ENCODE measurements around the gene NAXD. TPM values are rescaled to one million over a fixed set of nuclear protein-coding genes. Genes with fewer than 3 reads are reported as not detected.
"Not testable (repeated sequence)": the region's sequence is repeated elsewhere in the genome, so short reads cannot be mapped to it uniquely, and the experiment has no call there.

Gene NAXD
- polyA plus RNA-seq, 1 experiment = 38.7 TPM

DNA sequence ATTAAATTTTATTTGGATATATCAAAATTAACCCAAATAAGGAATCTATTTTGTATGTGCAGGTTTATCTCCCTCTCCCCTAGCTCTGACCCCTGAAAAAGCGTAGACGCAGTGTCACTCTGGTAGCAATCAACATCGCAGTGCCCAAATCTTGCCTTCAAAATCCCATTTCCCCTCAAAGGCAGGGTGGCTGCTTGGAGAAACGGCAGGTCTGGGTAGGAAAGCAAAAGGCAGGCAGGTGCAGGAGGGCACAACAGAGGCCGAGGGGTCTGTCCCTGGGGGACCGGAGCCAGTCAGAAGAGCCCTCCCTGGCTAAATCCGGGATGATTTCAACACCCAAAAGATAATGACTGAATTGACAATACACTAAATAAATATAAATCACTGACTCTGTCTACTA is 41.9 kb downstream of the NAXD start:
- ChIA-PET POLR2A (no interaction called here), CTCF (interaction anchor here (1.0 to 1.5 kb wide), 2 partner anchors 10 to 12 kb away, joined by 3 to 4 read pairs; no protein-coding TSS in a partner anchor)
- Histone ChIP-seq H3K36me3 (ENCODE audit: control insufficient read depth, insufficient read depth, low read length) (peaks cover 5% of the 10 kb centered on the region), H3K27me3 (ENCODE audit: control insufficient read depth, insufficient read depth, low read length) (no peaks in the 10 kb centered on the region), H3K4me3 (ENCODE audit: low read depth, low read length) (no peak overlapping the region)
- no peak for DNase-seq (ENCODE audit: low read depth)
- TF ChIP-seq CTCF (IDR thresholded peaks at IDR 0.05; ENCODE audit: insufficient read depth, low read depth, low read length) = no peak

DNA sequence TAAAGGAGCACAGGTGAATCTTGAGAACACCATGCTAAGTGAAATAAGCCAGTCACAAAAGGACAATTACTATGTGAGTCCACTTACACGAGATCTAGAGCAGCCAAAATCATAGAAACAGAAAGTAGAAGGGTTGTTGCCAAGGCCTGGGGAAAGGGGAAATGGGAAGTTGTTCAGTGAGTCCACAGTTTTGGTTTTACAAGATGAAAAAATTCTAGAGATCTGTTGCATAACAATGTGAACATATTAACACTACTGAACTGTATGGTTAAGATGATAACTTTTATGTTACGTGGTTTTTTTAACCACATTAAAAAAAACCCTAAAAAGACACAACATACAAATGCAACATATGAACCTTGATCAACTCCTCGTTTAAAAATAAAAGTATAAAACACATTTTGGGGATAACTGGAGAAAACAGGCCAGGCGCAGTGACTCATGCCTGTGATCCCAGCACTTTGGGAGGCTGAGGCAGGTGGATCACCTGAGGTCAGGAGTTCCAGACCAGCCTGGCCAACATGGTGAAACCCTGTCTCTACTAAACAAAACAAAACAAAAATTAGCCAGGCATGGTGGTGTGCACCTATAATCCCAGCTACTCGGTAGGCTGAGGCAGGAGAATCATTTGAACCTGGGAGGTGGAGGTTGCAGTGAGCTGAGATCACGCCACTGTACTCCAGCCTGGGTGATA is 43.0 kb downstream of the NAXD start:
- H3K27me3 ChIP-seq (ENCODE audit: control insufficient read depth, insufficient read depth, low read length); DNase-seq (ENCODE audit: low read depth); POLR2A ChIA-PET; H3K4me3 ChIP-seq (ENCODE audit: low read depth, low read length); H3K36me3 ChIP-seq (ENCODE audit: control insufficient read depth, insufficient read depth, low read length): not testable (repeated sequence)
- CTCF ChIA-PET = interaction anchor here (1.0 kb wide), 1 partner anchor 9 kb away, joined by 3 read pairs; no protein-coding TSS in a partner anchor

DNA sequence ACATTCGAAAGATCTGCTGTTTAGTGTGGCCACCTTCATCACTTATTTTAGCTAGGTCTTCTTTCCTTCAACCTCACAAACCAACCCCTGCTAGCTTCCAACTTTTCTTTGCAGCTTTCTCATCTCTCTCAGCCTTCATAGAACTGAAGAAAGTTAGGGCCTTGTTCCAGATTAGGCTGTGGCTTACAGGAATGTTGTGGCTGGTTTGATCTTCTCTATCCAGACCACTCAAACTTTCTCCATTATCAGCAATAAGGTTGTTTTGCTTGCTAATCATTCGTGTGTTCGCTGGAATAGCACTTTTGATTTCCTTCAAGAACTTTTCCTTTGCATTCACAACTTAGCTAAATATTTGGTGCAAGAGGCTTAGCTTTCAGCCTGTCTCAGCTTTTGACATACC is 45.9 kb downstream of the NAXD start:
- no peak for TF ChIP-seq CTCF (IDR thresholded peaks at IDR 0.05; ENCODE audit: insufficient read depth, low read depth, low read length)
- Histone ChIP-seq H3K4me3 (ENCODE audit: low read depth, low read length) (no peak overlapping the region), H3K36me3 (ENCODE audit: control insufficient read depth, insufficient read depth, low read length) (peaks cover 25% of the 10 kb centered on the region), H3K27me3 (ENCODE audit: control insufficient read depth, insufficient read depth, low read length) (no peaks in the 10 kb centered on the region)
- ChIA-PET CTCF (interaction anchor here (1.5 kb wide), 1 partner anchor 19 kb away, joined by 3 read pairs; no protein-coding TSS in a partner anchor), POLR2A (no interaction called here)
- DNase-seq (ENCODE audit: low read depth) = no peak

DNA sequence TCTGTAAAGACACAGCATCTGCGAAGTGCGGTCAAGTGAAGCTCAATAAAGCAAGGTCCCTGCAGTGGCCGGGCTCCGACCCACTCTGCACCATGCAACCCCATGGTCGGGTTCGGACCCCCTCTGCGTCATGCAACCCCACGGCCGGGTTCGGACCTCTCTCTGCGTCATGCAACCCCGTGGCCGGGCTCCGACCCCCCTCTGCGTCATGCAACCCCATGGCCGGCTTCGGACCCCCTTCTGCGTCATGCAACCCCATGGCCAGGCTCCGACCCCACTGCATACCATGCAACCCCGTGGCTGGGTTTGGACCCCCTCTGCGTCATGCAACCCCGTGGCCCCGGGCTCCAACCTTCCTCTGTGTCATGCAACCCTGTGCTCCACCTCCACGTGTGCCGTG is 46.7 kb downstream of the NAXD start:
- POLR2A ChIA-PET = no interaction called here
- peaks cover 31% of the 10 kb centered on the region for H3K36me3 ChIP-seq (ENCODE audit: control insufficient read depth, insufficient read depth, low read length)
- no peak overlapping the region for H3K4me3 ChIP-seq (ENCODE audit: low read depth, low read length)
- no peaks in the 10 kb centered on the region for H3K27me3 ChIP-seq (ENCODE audit: control insufficient read depth, insufficient read depth, low read length)
- TF ChIP-seq CTCF (IDR thresholded peaks at IDR 0.05; ENCODE audit: insufficient read depth, low read depth, low read length) = no peak
- CTCF ChIA-PET = interaction anchor here (1.5 kb wide), 1 partner anchor 20 kb away, joined by 3 read pairs; no protein-coding TSS in a partner anchor
- no peak for DNase-seq (ENCODE audit: low read depth)

- DNase-seq (ENCODE audit: low read depth) = no peak
- ChIA-PET CTCF (interaction anchor here (1.5 to 2.1 kb wide), 2 partner anchors 18 to 21 kb away, joined by 3 to 8 read pairs; no protein-coding TSS in a partner anchor), POLR2A (no interaction called here)
- Histone ChIP-seq H3K36me3 (ENCODE audit: control insufficient read depth, insufficient read depth, low read length) (peaks cover 32% of the 10 kb centered on the region), H3K27me3 (ENCODE audit: control insufficient read depth, insufficient read depth, low read length) (no peaks in the 10 kb centered on the region), H3K4me3 (ENCODE audit: low read depth, low read length) (no peak overlapping the region)
- no peak for TF ChIP-seq CTCF (IDR thresholded peaks at IDR 0.05; ENCODE audit: insufficient read depth, low read depth, low read length)
Observed at GRCh38 chr13:110662777-110663443, 47.6 kb downstream of the NAXD start.
